Fibroblast of skin of back (primary cell): ENCODE measurements around the gene TBC1D12.
"Not testable (repeated sequence)": the region's sequence is repeated elsewhere in the genome, so short reads cannot be mapped to it uniquely, and the experiment has no call there.

Experiments
- DNase-seq: peaks from one replicate; pipeline ENCODE4 v3.0.0-alpha.2; 2013

Gene TBC1D12

GRCh38 chr10:94456942-94457341 lies 54.6 kb downstream of the TBC1D12 start:
- DNase-seq, result no peak

DNA sequence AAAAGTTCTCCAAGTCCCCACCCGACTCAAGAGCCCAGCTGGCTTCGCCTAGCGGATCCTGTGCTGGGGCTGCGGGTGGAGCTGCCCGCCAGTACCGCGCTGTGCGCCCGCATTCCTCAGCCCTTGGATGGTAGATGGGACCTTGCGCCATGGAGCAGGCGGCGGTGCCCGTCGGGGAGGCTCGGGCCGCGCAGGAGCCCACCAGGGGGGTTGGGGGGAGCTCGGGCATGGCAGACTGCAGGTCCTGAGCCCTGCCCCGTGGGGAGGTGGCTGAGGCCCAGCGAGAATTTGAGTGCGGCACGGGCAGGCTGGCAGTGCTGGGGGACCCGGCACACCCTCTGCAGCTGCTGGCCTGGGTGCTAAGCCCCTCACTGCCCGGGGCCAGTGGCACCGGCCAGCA lies 57.0 kb downstream of the TBC1D12 start:
- no peak for DNase-seq

- DNase-seq, result no peak
Observed at GRCh38 chr10:94461503-94461902, 59.2 kb downstream of the TBC1D12 start.

DNA sequence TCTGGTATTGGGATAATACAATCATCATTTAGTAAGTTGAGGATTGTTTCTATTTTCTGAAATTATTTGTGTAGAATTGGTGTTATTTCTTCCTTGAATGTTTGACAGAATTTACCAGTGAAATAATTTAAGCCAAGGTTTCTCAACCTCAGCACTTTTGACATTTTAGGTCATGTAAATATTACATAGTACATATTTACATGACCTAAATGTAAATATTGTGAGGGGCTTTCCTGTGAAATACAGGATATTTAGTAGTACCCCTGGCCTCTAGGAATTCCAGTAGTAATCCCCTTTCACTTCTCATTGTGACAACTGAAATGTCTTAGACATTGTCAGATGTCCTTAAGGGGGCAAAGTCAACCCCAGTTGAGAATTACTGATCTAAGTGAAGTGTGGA lies 59.8 kb downstream of the TBC1D12 start:
- no peak for DNase-seq

GRCh38 chr10:94465684-94466083 lies 63.3 kb downstream of the TBC1D12 start:
- DNase-seq, result no peak

DNA sequence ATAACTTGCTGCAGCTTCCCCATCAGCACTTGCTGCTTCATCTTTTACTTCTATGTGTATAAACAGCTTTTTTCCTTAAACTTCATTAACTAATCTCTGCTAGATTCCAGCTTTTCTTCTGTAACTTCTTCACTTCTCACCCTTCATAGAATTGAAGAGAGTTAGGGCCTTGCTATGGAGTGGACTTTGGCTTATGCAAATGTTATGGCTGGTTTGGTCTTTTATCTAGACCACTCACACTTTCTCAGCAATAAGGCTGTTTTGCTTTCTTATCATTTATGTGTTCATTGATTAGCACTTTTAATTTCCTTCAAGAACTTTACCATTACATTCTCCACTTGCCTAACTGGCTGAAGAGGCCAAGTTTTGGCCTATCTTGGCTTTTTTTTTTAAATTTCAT lies 79.1 kb downstream of the TBC1D12 start:
- DNase-seq, result no peak

DNA sequence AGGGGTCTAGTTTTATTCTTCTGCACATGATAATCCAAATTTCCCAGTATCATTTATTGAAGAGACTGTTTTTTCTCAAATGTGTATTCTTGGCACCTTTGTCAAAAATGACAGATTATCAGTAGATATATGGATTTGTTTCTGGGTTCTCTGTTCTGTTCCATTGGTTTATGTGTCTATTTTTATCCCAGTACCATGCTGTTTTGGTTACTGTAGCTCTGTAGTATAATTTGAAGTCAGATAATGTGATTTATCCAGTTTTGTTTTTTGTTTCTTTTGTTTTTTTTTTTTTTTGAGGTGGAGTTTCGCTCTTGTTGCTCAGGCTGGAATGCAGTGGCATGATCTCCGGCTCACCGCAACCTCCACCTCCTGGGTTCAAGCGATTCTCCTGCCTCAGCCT lies 81.6 kb downstream of the TBC1D12 start:
- DNase-seq, result no peak

- no peak for DNase-seq
Observed at GRCh38 chr10:94485094-94485493, 82.8 kb downstream of the TBC1D12 start.

- no peak for DNase-seq
Observed at GRCh38 chr10:94487575-94487974, 85.2 kb downstream of the TBC1D12 start.

- DNase-seq, result no peak
Observed at GRCh38 chr10:94489107-94489506, 86.8 kb downstream of the TBC1D12 start.

GRCh38 chr10:94489976-94490788 lies 87.8 kb downstream of the TBC1D12 start:
- no peak for DNase-seq

DNA sequence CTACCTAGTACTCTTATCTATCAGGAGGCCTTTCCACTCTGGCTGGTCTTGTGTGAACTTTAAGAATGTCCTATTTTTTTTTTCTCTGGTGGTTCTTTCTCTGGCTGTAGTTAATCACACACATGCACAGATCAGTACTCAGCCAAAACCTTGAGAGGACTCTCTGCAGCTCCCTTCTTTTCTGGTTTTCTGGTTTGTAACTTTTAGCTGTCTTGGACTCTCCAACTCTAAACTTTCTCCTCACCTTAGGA lies 88.4 kb downstream of the TBC1D12 start:
- no peak for DNase-seq

DNA sequence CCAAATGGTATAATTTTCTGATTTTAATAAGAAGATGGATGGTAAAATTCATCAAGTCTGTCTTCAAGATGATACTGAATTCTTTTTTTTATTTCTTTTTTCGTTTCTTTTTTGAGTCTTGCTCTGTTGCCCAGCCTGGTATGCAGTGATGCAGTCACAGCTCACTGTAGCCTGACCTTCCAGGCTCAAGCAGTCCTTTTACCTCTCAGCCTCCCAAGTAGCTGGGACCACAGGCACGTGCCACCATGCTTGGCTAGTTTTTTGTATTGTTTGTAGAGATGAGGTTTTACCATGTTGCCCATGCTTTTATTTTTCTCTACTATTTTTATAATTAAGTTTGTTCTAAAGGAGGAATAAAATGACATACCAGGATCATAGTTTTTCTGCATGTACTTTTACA lies 91.1 kb downstream of the TBC1D12 start:
- DNase-seq, result no peak

GRCh38 chr10:94496010-94496409 lies 93.7 kb downstream of the TBC1D12 start:
- DNase-seq, result peak; percentile 55

DNA sequence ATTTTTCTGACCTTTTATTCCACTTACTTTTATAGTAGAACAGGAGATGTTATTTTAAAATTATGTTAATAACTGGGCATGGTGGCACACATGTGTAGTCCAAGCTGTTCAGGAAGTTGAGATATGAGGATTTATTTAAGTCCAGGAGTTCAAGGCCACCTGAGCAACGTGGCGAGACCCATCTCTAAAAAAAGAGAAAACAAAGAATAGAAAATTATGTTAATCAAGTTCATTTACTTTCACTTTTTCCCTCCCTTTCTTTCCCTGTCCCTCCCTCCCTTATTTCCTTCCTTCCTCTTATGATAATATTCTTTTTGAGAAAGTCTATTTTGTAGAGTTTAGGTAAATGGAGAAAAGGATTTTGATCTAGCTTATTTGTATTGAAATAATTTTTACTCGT lies 94.3 kb downstream of the TBC1D12 start:
- no peak for DNase-seq

DNA sequence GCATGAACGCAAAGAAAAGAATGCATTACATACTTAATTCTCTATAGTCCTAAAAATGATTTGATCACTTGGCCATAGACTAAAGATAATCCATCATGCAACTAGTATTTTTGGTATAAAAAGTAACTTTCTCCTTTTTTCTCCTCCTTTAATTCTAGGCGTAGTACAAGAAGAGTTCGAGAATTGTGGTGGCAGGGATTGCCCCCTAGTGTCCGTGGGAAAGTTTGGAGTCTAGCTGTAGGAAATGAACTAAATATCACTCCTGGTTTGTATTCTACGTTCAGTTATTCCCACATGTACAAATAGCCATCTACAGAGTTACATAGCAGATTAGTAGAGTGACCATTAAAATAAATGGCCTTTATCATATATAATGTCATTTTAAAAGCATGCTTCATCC lies 97.7 kb downstream of the TBC1D12 start:
- peak; percentile 11 for DNase-seq

- no peak for DNase-seq
Observed at GRCh38 chr10:94521276-94522250, 119.2 kb downstream of the TBC1D12 start.

- DNase-seq, result peak; percentile 5
Observed at GRCh38 chr10:94524146-94524545, 121.8 kb downstream of the TBC1D12 start.

DNA sequence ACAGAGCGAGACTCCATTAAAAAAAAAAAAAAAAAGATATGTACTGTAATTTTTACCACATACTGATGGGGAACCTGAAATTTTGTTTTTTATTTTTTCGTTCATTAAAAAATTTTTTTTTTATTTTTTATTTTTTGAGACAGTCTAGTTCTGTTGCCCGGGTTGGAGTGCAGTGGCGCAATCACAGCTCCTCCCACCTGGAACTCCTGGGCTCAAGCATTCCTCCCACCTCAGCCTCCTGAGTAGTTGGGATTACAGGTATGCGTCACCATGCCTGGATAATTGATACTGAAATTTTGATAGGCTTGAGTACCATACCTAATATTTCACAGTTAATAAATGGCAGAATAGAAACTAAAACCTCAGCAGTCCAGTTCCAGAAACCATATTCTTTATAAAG lies 122.4 kb downstream of the TBC1D12 start:
- DNase-seq, result no peak

GRCh38 chr10:94531550-94531949 lies 129.2 kb downstream of the TBC1D12 start:
- DNase-seq, result not testable (repeated sequence)

- DNase-seq, result no peak
Observed at GRCh38 chr10:94533027-94533426, 130.7 kb downstream of the TBC1D12 start.

GRCh38 chr10:94542282-94542681 lies 139.9 kb downstream of the TBC1D12 start:
- DNase-seq, result not testable (repeated sequence)

DNA sequence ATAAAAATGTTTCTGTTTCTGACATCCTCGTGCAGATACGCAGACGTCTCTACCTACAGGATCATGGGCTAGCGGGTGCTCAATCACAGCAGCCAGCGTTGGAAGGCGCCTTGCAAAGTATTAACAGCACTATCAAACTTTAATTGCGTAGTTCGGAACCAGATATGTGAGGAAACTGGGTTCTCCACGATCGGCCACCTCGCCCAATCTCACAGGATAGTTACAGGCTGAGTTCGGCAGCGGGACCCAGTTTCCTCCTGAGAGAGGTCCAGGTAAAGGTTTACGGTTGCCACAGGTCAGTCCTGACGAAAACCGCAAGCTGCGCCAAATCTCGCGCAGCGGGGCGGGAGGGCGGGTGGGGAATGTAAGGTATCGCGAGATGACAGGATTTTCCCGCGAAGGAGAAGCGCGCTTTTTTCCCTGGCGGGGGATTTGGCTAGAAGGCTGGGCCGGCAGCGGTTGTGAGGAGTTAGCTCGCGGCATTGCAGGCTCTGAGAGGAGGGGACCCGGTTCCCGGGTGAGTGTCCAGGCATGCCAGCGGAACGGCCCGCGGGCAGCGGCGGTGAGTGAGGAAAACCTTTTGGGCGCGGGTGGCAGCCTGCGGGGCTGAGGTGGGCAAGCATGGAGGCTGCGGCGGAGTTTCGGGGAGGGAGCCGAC lies 143.2 kb downstream of the TBC1D12 start, which contains the start of gene HELLS:
Gene HELLS, plus strand, starts transcription at position 398 of the 658 bp plus-strand sequence. Its CDS starts 134 bp downstream, at position 532.
- peak; percentile 86 for DNase-seq
